ENCODE data around the gene KAZN. TPM values are rescaled to one million over a fixed set of nuclear protein-coding genes. Genes with fewer than 3 reads are reported as not detected.

Gene KAZN
- total RNA-seq, 1 experiment from 2014 or later = 2.4 TPM

DNA sequence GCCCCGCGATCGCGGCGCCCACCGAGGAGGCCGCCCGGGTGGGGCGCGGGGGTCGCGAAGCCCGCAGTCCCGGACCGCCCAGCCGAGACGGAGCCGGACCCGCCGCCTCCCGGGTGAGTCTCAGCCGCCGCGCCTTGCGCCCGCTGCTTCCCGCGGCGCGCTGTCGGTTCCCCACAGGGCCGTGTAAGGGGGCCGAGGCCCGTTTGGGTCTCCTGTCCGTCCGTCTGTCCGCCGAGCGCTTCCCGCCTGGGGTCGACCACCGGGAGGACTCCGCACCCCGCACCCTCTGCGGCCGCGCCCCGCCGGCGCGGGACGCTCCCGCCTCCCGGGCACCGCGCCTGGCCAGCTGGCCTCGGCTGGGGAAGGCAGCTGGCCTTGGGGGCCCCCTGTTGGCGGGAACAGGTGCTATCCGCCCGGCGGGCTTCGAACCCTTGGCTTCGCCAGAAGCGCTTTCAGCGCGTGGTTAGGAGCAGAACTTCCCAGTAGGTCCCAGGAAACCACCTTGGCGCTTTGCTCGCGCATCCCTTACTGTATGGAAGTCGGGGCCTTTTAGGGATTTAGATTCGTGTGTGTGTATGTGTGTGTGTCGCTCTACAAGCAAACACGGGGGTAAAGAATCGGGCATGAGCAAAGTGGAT, 555.5 kb downstream of the KAZN start:
- Mint-ChIP-seq H3K27ac (ENCODE audit: unreplicated experiment) (peak overlapping the region; percentile 43), H3K36me3 (ENCODE audit: insufficient read depth, unreplicated experiment) (peaks cover 9% of the 10 kb centered on the region), H3K9me3 (ENCODE audit: unreplicated experiment) (no peaks in the 10 kb centered on the region), H3K27me3 (ENCODE audit: insufficient read depth, unreplicated experiment) (no peaks in the 10 kb centered on the region), H3K4me1 (ENCODE audit: low read depth, unreplicated experiment) (peaks cover 22% of the 10 kb centered on the region), H3K4me3 (ENCODE audit: unreplicated experiment) (peak overlapping the region; percentile 87)
- H3K9me3 ChIP-seq = no peaks in the 10 kb centered on the region
- no peaks in the 10 kb centered on the region for H3K27me3 ChIP-seq (replicated peaks; ENCODE audit: control insufficient read depth, insufficient read depth, low read length)
- POLR2A ChIA-PET = interaction anchor here (0.6 to 1.3 kb wide), 5 partner anchors 18 to 46 kb away, joined by 3 to 7 read pairs (median 6); no protein-coding TSS in a partner anchor
- peak overlapping the region; percentile 71 for H3K4me3 ChIP-seq (ENCODE audit: low read depth, low read length)
- intact Hi-C loops (cut with micrococcal nuclease; ENCODE audit: unreplicated experiment) = loop anchor here (2.0 kb wide), 1 partner anchor 21 kb away; no protein-coding TSS in a partner anchor
- H3K4me1 ChIP-seq = peaks cover 50% of the 10 kb centered on the region
- TF ChIP-seq, protein P1, sequence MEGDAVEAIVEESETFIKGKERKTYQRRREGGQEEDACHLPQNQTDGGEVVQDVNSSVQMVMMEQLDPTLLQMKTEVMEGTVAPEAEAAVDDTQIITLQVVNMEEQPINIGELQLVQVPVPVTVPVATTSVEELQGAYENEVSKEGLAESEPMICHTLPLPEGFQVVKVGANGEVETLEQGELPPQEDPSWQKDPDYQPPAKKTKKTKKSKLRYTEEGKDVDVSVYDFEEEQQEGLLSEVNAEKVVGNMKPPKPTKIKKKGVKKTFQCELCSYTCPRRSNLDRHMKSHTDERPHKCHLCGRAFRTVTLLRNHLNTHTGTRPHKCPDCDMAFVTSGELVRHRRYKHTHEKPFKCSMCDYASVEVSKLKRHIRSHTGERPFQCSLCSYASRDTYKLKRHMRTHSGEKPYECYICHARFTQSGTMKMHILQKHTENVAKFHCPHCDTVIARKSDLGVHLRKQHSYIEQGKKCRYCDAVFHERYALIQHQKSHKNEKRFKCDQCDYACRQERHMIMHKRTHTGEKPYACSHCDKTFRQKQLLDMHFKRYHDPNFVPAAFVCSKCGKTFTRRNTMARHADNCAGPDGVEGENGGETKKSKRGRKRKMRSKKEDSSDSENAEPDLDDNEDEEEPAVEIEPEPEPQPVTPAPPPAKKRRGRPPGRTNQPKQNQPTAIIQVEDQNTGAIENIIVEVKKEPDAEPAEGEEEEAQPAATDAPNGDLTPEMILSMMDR (IDR thresholded peaks at IDR 0.05; ENCODE audit: insufficient read depth in 1 of 2, low read depth in 1 of 2, low read length in 1 of 2, severe bottlenecking in 1 of 2, unreplicated experiment in 1 of 2) = peak; percentile 65 to 66
- DNase-seq = peak; percentile 47 to 74
- CTCF ChIA-PET = interaction anchor here (0.6 to 4.2 kb wide), 7 partner anchors 20 to 67 kb away, joined by 3 to 24 read pairs (median 4); no protein-coding TSS in a partner anchor
- H3K36me3 ChIP-seq (ENCODE audit: control insufficient read depth, insufficient read depth, low read length) = no peaks in the 10 kb centered on the region
- no TSS peak for BruUV-seq (replicated peaks)

DNA sequence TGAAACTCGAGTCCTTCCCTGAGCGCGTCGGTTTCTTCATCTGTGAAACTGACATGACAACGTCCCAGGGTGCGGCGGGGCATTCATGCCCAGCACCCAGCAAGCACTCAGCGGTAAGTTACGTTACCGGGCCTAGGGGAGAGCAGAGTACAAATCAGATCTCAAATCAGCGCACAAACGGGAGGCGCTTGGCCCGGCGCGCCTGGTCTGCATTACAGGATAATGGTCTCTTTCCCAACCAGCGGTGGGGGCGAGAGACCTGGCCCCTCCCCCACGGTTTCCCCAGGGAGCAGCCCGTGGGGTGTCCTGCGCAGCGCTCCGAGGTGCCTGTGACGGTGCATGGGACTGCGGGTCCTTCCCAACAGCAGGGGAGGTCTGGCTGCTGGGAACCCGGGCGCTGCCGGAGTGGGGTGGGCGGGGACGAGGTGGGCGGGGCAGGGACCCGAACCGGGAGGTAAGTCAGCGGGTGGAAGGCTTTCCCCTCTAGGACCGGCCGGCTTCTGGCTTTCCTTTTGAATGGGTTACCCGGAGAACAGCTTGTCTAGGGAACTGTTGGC, 556.1 kb downstream of the KAZN start:
- H3K27ac Mint-ChIP-seq (ENCODE audit: unreplicated experiment) = peak overlapping the region; percentile 43
- POLR2A ChIA-PET = interaction anchor here (0.6 to 1.1 kb wide), 2 partner anchors 18 to 46 kb away, joined by 4 to 6 read pairs; no protein-coding TSS in a partner anchor
- Histone ChIP-seq H3K36me3 (ENCODE audit: control insufficient read depth, insufficient read depth, low read length) (no peaks in the 10 kb centered on the region; the same call in 1 of the 2 replicates), H3K9me3 (no peaks in the 10 kb centered on the region), H3K27me3 (replicated peaks; ENCODE audit: control insufficient read depth, insufficient read depth, low read length) (no peaks in the 10 kb centered on the region), H3K4me3 (ENCODE audit: low read depth, low read length) (peak overlapping the region; percentile 71), H3K4me1 (peaks cover 55% of the 10 kb centered on the region)
- no peak for DNase-seq
- H3K27me3 Mint-ChIP-seq (ENCODE audit: insufficient read depth, unreplicated experiment) = no peaks in the 10 kb centered on the region
- TF ChIP-seq, protein P1 (IDR thresholded peaks at IDR 0.05; ENCODE audit: insufficient read depth in 1 of 2, low read depth in 1 of 2, low read length in 1 of 2, severe bottlenecking in 1 of 2, unreplicated experiment in 1 of 2) = no peak
- intact Hi-C loops (cut with micrococcal nuclease; ENCODE audit: unreplicated experiment) = no loop called here
- H3K4me1 Mint-ChIP-seq (ENCODE audit: low read depth, unreplicated experiment) = peaks cover 22% of the 10 kb centered on the region
- H3K36me3 Mint-ChIP-seq (ENCODE audit: insufficient read depth, unreplicated experiment) = peaks cover 9% of the 10 kb centered on the region
- BruUV-seq (replicated peaks) = no TSS peak
- CTCF ChIA-PET = interaction anchor here (0.6 to 4.2 kb wide), 3 partner anchors 19 to 27 kb away, joined by 3 to 21 read pairs (median 4); no protein-coding TSS in a partner anchor
- no peaks in the 10 kb centered on the region for H3K9me3 Mint-ChIP-seq (ENCODE audit: unreplicated experiment)
- peak overlapping the region; percentile 87 for H3K4me3 Mint-ChIP-seq (ENCODE audit: unreplicated experiment)

DNA sequence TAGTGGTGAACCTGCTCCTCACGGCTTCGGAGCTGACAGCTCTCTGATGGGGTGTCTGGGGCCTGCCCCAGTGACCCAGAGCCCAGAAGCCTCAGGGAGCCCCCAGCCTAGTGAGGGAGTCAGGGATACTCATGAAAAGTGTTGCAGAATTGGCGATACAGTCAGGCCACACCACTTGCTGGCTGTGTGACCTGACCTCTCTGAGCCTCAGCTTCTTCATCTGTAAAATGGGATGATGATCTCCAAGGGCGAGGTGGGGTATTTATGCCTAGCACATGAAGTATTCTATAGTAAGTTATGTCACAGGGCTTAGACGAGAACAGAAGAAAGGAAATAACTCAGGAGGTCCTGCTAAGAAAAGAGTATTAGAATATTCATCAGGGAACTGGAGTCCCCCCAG, 556.7 kb downstream of the KAZN start:
- TF ChIP-seq, protein P1 (IDR thresholded peaks at IDR 0.05; ENCODE audit: insufficient read depth in 1 of 2, low read depth in 1 of 2, low read length in 1 of 2, severe bottlenecking in 1 of 2, unreplicated experiment in 1 of 2) = no peak
- Histone ChIP-seq H3K27me3 (replicated peaks; ENCODE audit: control insufficient read depth, insufficient read depth, low read length) (no peaks in the 10 kb centered on the region), H3K9me3 (no peaks in the 10 kb centered on the region), H3K4me1 (peaks cover 55% of the 10 kb centered on the region), H3K36me3 (ENCODE audit: control insufficient read depth, insufficient read depth, low read length) (no peaks in the 10 kb centered on the region; the same call in 1 of the 2 replicates), H3K4me3 (ENCODE audit: low read depth, low read length) (no peak overlapping the region)
- Mint-ChIP-seq H3K4me3 (ENCODE audit: unreplicated experiment) (peak overlapping the region; percentile 16), H3K27ac (ENCODE audit: unreplicated experiment) (peak overlapping the region; percentile 58), H3K36me3 (ENCODE audit: insufficient read depth, unreplicated experiment) (peaks cover 9% of the 10 kb centered on the region), H3K27me3 (ENCODE audit: insufficient read depth, unreplicated experiment) (no peaks in the 10 kb centered on the region), H3K4me1 (ENCODE audit: low read depth, unreplicated experiment) (peaks cover 22% of the 10 kb centered on the region), H3K9me3 (ENCODE audit: unreplicated experiment) (no peaks in the 10 kb centered on the region)
- DNase-seq = no peak
- ChIA-PET POLR2A (no interaction called here), CTCF (no interaction called here)
- TSS peak; percentile 10 for BruUV-seq (replicated peaks)
- intact Hi-C loops (cut with micrococcal nuclease; ENCODE audit: unreplicated experiment) = no loop called here

Data from Caco-2 (cell line).